Breast epithelium (tissue), 4 donors: ENCODE data around the gene FGF9. TPM values are rescaled to one million over a fixed set of nuclear protein-coding genes. Genes with fewer than 3 reads are reported as not detected.

Experiments
- DNase-seq, 2 donors: peaks; one replicate each; pipeline ENCODE4 v3.0.0-alpha.2; 2019; ENCODE audit warnings: low spot score in 2 of 2
- H3K27ac ChIP-seq, 2 donors: fragments of 200-600 bp; sonication (generic) in 1 of 2; one replicate each; pipeline ENCODE4 v1.5.1; 2016 to 2019; ENCODE audit warnings: mild to moderate bottlenecking in 1 of 2
- H3K27me3 ChIP-seq, 2 donors: fragments of 200-600 bp; sonication (generic) in 1 of 2; one replicate each; pipeline versions ENCODE4 v1.5.1 to v1.6.0; 2017 to 2019; ENCODE audit warnings: control low read depth in 1 of 2, mild to moderate bottlenecking in 1 of 2
- H3K36me3 ChIP-seq: fragments of 200-600 bp; one replicate; pipeline ENCODE4 v1.5.1; 2019
- H3K4me1 ChIP-seq, 2 donors: fragments of 200-600 bp; sonication (generic); one replicate each; pipeline ENCODE4 v1.5.1; 2016 to 2019; ENCODE audit warnings: control low read depth in 1 of 2
- H3K4me3 ChIP-seq, 3 donors: fragments of 200-600 bp; sonication (generic); 1 replicate in 2 of 3; 2 replicates in 1 of 3; pipeline ENCODE4 v1.5.1; 2016 to 2019; ENCODE audit warnings: mild to moderate bottlenecking in 3 of 3, moderate library complexity in 2 of 3
- H3K9me3 ChIP-seq, 2 donors: fragments of 200-600 bp; sonication (generic) in 1 of 2; one replicate each; pipeline ENCODE4 v1.5.1; 2016 to 2019; ENCODE audit warnings: control low read depth in 1 of 2
- CTCF ChIP-seq, 3 donors: fragments of 450-650 bp; IDR thresholded peaks; one replicate each; pipeline ENCODE4 v1.5.1; 2016 to 2017; ENCODE audit warnings: antibody characterized with exemption in 3 of 3, mild to moderate bottlenecking in 3 of 3, moderate library complexity in 3 of 3
- POLR2A ChIP-seq: fragments of 450-650 bp; IDR thresholded peaks from one replicate; pipeline ENCODE4 v1.6.1; 2016; ENCODE audit warnings: antibody characterized with exemption, mild to moderate bottlenecking, moderate library complexity
- POLR2AphosphoS5 ChIP-seq, 3 donors: sonication (generic); formaldehyde crosslinking; IDR thresholded peaks; one replicate each; pipeline ENCODE4 v1.6.1; 2017; ENCODE audit warnings: antibody characterized with exemption in 3 of 3
- intact Hi-C: fragments of 100-400 bp; cut with DNase I; formaldehyde crosslinking; loops from one replicate; pipeline ENCODE4 v1.15.1; 2023; ENCODE audit warnings: low total_unique reads
- total RNA-seq, 3 donors: library from RNA; depleted of rRNA; stranded (reverse); fragments of >200 nt; gene quantifications; one replicate each; pipeline ENCODE4 v1.1.0, GENCODE V29; 2016

The FGF9 gene
- total RNA-seq: 1 to 10 TPM in 1 of 3 donors, under 1 TPM in 1, not detected in 1; 0.32 to 1.2 TPM

GRCh38 chr13:21670883-21671619 lies at the start of gene FGF9:
TSS of gene FGF9 (plus strand) at chr13:21671073. CDS start at chr13:21671913, 840 bp downstream.
- Histone ChIP-seq H3K27ac (no peak within 1 kb of the TSS), H3K9me3 (no peaks in the 10 kb centered on the region), H3K36me3 (no peaks in the 10 kb centered on the region), H3K27me3 (peaks cover 2 to 54% of the 10 kb centered on the region in 2 donors), H3K4me1 (peaks cover 0 to 9% of the 10 kb centered on the region in 2 donors), H3K4me3 (peak within 1 kb of the TSS; percentile 49 to 73 (median 65))
- intact Hi-C loops: no loop called here
- peak in 1 of 2 donors; percentile 26 for DNase-seq
- TF ChIP-seq CTCF (IDR thresholded peaks at IDR 0.05) (no peak), POLR2AphosphoS5 (IDR thresholded peaks at IDR 0.05) (no peak), POLR2A (no peak)

- DNase-seq: no peak
- no peaks in the 10 kb centered on the region for H3K4me1 ChIP-seq
- no peaks in the 10 kb centered on the region for H3K9me3 ChIP-seq
- H3K36me3 ChIP-seq: no peaks in the 10 kb centered on the region
- no peaks in the 10 kb centered on the region for H3K27me3 ChIP-seq
- intact Hi-C loops: no loop called here
- TF ChIP-seq POLR2AphosphoS5 (IDR thresholded peaks at IDR 0.05) (no peak), CTCF (IDR thresholded peaks at IDR 0.05) (peak in 1 of 3 donors; percentile 11)
- H3K4me3 ChIP-seq: no peak overlapping the region
- H3K27ac ChIP-seq: no peak overlapping the region
These were observed 45.5 kb upstream of the FGF9 start for GRCh38 chr13:21625366-21625765.

GRCh38 chr13:21632196-21632595 lies 38.7 kb upstream of the FGF9 start:
- Histone ChIP-seq H3K27ac (no peak overlapping the region), H3K27me3 (peaks cover 0 to under 1% of the 10 kb centered on the region in 2 donors), H3K4me1 (no peaks in the 10 kb centered on the region), H3K4me3 (no peak overlapping the region), H3K36me3 (no peaks in the 10 kb centered on the region), H3K9me3 (peaks cover 0 to 8% of the 10 kb centered on the region in 2 donors)
- TF ChIP-seq CTCF (IDR thresholded peaks at IDR 0.05) (no peak), POLR2A (no peak), POLR2AphosphoS5 (IDR thresholded peaks at IDR 0.05) (no peak)
- no peak for DNase-seq
- intact Hi-C loops: loop anchor here (5.0 kb wide), 1 partner anchor 1370 kb away; no protein-coding TSS in a partner anchor

- TF ChIP-seq POLR2AphosphoS5 (IDR thresholded peaks at IDR 0.05) (no peak), POLR2A (no peak), CTCF (IDR thresholded peaks at IDR 0.05) (no peak)
- Histone ChIP-seq H3K36me3 (no peaks in the 10 kb centered on the region), H3K9me3 (no peaks in the 10 kb centered on the region), H3K27me3 (peaks cover 0 to 9% of the 10 kb centered on the region in 2 donors), H3K27ac (no peak overlapping the region), H3K4me3 (no peak overlapping the region), H3K4me1 (no peaks in the 10 kb centered on the region)
- no peak for DNase-seq
- intact Hi-C loops: no loop called here
These were observed 34.2 kb upstream of the FGF9 start for GRCh38 chr13:21636656-21637055.

- Histone ChIP-seq H3K9me3 (no peaks in the 10 kb centered on the region), H3K36me3 (no peaks in the 10 kb centered on the region), H3K27ac (no peak overlapping the region), H3K27me3 (peaks cover 0 to 9% of the 10 kb centered on the region in 2 donors), H3K4me3 (no peak overlapping the region), H3K4me1 (no peaks in the 10 kb centered on the region)
- TF ChIP-seq CTCF (IDR thresholded peaks at IDR 0.05): no peak
- no peak for TF ChIP-seq POLR2AphosphoS5 (IDR thresholded peaks at IDR 0.05)
- no peak for TF ChIP-seq POLR2A
- intact Hi-C loops: no loop called here
- no peak for DNase-seq
These were observed 33.6 kb upstream of the FGF9 start for GRCh38 chr13:21637296-21637695.
